Stimulated activated CD8-positive, alpha-beta memory T cell treated with anti-CD3 and anti-CD28 coated beads, Interleukin-7, amount 100 ng/mL, for 1 hour (primary cell): ENCODE measurements around the gene APOLD1.
"Not testable (repeated sequence)": the region's sequence is repeated elsewhere in the genome, so short reads cannot be mapped to it uniquely, and the experiment has no call there.

Experiments
- DNase-seq, 2 donors: peaks; one replicate each; pipeline ENCODE4 v3.0.0-alpha.2; 2020; ENCODE audit warnings: low read depth in 2 of 2

Gene APOLD1

GRCh38 chr12:12784911-12785814, at the start of gene APOLD1:
APOLD1 (plus strand) TSS chr12:12785659; CDS start chr12:12785692, 33 bp downstream.
- no peak for DNase-seq

- DNase-seq, result no peak
Observed at GRCh38 chr12:12736759-12737676, 48.4 kb upstream of the APOLD1 start.

- not testable (repeated sequence) for DNase-seq
Observed at GRCh38 chr12:12738152-12738551, 47.3 kb upstream of the APOLD1 start.

- DNase-seq, result no peak
Observed at GRCh38 chr12:12741660-12742059, 43.8 kb upstream of the APOLD1 start.

- no peak for DNase-seq
Observed at GRCh38 chr12:12744546-12745305, 40.7 kb upstream of the APOLD1 start.

- no peak for DNase-seq
Observed at GRCh38 chr12:12745576-12746211, 39.8 kb upstream of the APOLD1 start.

GRCh38 chr12:12747278-12747677, 38.2 kb upstream of the APOLD1 start:
- no peak for DNase-seq

- DNase-seq, result no peak
Observed at GRCh38 chr12:12748044-12748443, 37.4 kb upstream of the APOLD1 start.

GRCh38 chr12:12749433-12749832, 36.0 kb upstream of the APOLD1 start:
- no peak for DNase-seq

GRCh38 chr12:12755923-12756322, 29.5 kb upstream of the APOLD1 start:
- no peak for DNase-seq

GRCh38 chr12:12757121-12757520, 28.3 kb upstream of the APOLD1 start:
- no peak for DNase-seq

- DNase-seq, result no peak
Observed at GRCh38 chr12:12759234-12759915, 26.1 kb upstream of the APOLD1 start.

- no peak for DNase-seq
Observed at GRCh38 chr12:12764824-12765223, 20.6 kb upstream of the APOLD1 start.

GRCh38 chr12:12770262-12770661, 15.2 kb upstream of the APOLD1 start:
- DNase-seq, result no peak

GRCh38 chr12:12774791-12775190, 10.7 kb upstream of the APOLD1 start:
- DNase-seq, result no peak

- no peak for DNase-seq
Observed at GRCh38 chr12:12776261-12776660, 9.2 kb upstream of the APOLD1 start.

GRCh38 chr12:12777092-12777491, 8.4 kb upstream of the APOLD1 start:
- no peak for DNase-seq

GRCh38 chr12:12779007-12779406, 6.5 kb upstream of the APOLD1 start:
- DNase-seq, result no peak

- no peak for DNase-seq
Observed at GRCh38 chr12:12779529-12779928, 5.9 kb upstream of the APOLD1 start.

- no peak for DNase-seq
Observed at GRCh38 chr12:12784116-12784515, 1.3 kb upstream of the APOLD1 start.

GRCh38 chr12:12786351-12786705, 869 bp downstream of the APOLD1 start:
- no peak for DNase-seq
